ENCODE measurements around the gene CD7.

- no peak for TF ChIP-seq POU2F2 (IDR thresholded peaks at IDR 0.05; ENCODE audit: low read depth, low read length)
- TF ChIP-seq POLR2A (IDR thresholded peaks at IDR 0.05; ENCODE audit: low read depth, low read length), result no peak
- TF ChIP-seq POLR2AphosphoS5 (IDR thresholded peaks at IDR 0.05; ENCODE audit: low read depth, low read length), result no peak
Measured at GRCh38 chr17:82280537-82280936, 36.9 kb downstream of the CD7 start.

All from GM12891 (cell line).